Activated T-helper 1 cell treated with Interleukin-2 at 50 U/mL for 16 hours (primary cell): ENCODE measurements around the gene CMTM4.

Experiments used
- DNase-seq: peaks from one replicate; pipeline ENCODE4 v3.0.0-alpha.2; 2020; ENCODE audit warnings: low read depth

Gene CMTM4

GRCh38 chr16:66566051-66566901, 130.3 kb downstream of the CMTM4 start, which contains the start of gene CMTM1:
CMTM1 (plus strand) TSS chr16:66566439; CDS start chr16:66566514, 75 bp downstream.
- no peak for DNase-seq
